OCI-LY7 (cell line): ENCODE data around the gene GRIP1. TPM values are rescaled to one million over a fixed set of nuclear protein-coding genes. Genes with fewer than 3 reads are reported as not detected.

Experiments
- BruUV-seq: library from RNA; stranded (reverse); fragments of 400-500 nt; replicated peaks from 2 replicates; lab custom pipeline; 2021; lab: Mats Ljungman, UMichigan
- CTCF ChIA-PET: fragments of 300-600 bp; sonication (Branson Sonifier 250); formaldehyde crosslinking; loops from one replicate; lab custom pipeline; 2022; ENCODE audit warnings: antibody characterized with exemption; ENCODE audit not compliant: unreplicated experiment; lab: Charles Lee
- POLR2A ChIA-PET: fragments of 300-600 bp; sonication (Branson Sonifier 250); formaldehyde crosslinking; loops from one replicate; lab custom pipeline; 2022; ENCODE audit warnings: antibody characterized with exemption; lab: Charles Lee
- DNase-seq: peaks from one replicate; pipeline ENCODE4 v3.0.0-alpha.2; 2015; ENCODE audit warnings: low spot score
- H2AFZ ChIP-seq: fragments of 200-600 bp; sonication (generic), shearing (Covaris generic); 2 replicates; pipeline ENCODE4 v1.6.1; 2014; ENCODE audit warnings: mild to moderate bottlenecking, antibody characterized with exemption, low read length, moderate library complexity
- H3K27ac ChIP-seq: fragments of 200-600 bp; sonication (generic); 2 replicates; pipeline ENCODE4 v1.5.1; 2014; ENCODE audit warnings: mixed run types, low read depth, mild to moderate bottlenecking, moderate library complexity, low read length, inconsistent platforms; ENCODE audit not compliant: poor library complexity, severe bottlenecking
- H3K36me3 ChIP-seq: fragments of 200-600 bp; sonication (generic); 2 replicates; pipeline ENCODE4 v1.6.1; 2014; ENCODE audit warnings: mild to moderate bottlenecking, antibody characterized with exemption, low read length, moderate library complexity, mixed read lengths; ENCODE audit not compliant: insufficient read depth
- H3K4me1 ChIP-seq: fragments of 200-600 bp; sonication (generic); 2 replicates; pipeline ENCODE4 v1.5.1; 2014; ENCODE audit warnings: mild to moderate bottlenecking, low read length; ENCODE audit not compliant: insufficient read depth, poor library complexity, severe bottlenecking
- H3K4me2 ChIP-seq: fragments of 200-600 bp; sonication (generic); 2 replicates; pipeline ENCODE4 v1.6.1; 2014; ENCODE audit warnings: mild to moderate bottlenecking, low read length
- H3K4me3 ChIP-seq: fragments of 200-600 bp; sonication (generic); 2 replicates; pipeline ENCODE4 v1.5.1; 2014; ENCODE audit warnings: mild to moderate bottlenecking, low read depth, low read length; ENCODE audit not compliant: poor library complexity, severe bottlenecking
- H3K79me2 ChIP-seq: fragments of 200-600 bp; sonication (generic); 2 replicates; pipeline ENCODE4 v1.6.1; 2016; ENCODE audit warnings: low read depth, mild to moderate bottlenecking, low read length, moderate library complexity, mixed read lengths; ENCODE audit not compliant: insufficient read depth
- H3K9me2 ChIP-seq: fragments of 200-600 bp; sonication (generic); 2 replicates; pipeline ENCODE4 v1.6.1; 2016; ENCODE audit warnings: mild to moderate bottlenecking, low read length, mixed read lengths; ENCODE audit not compliant: insufficient read depth
- H3K9me3 ChIP-seq: fragments of 200-600 bp; sonication (generic); 2 replicates; pipeline ENCODE4 v1.6.1; 2014; ENCODE audit warnings: mild to moderate bottlenecking, mixed run types, low read length, mixed read lengths
- H4K20me1 ChIP-seq: fragments of 200-600 bp; sonication (generic); 2 replicates; pipeline ENCODE4 v1.6.1; 2014; ENCODE audit warnings: mild to moderate bottlenecking, antibody characterized with exemption, low read length, moderate library complexity, mixed read lengths; ENCODE audit not compliant: insufficient read depth
- EZH2phosphoT487 ChIP-seq: fragments of 200-600 bp; sonication (generic); IDR thresholded peaks from 2 replicates; pipeline ENCODE4 v1.6.1; 2018; ENCODE audit warnings: low read depth, borderline replicate concordance, mild to moderate bottlenecking, mixed run types, antibody characterized with exemption, low read length, moderate library complexity, mixed read lengths
- intact Hi-C: fragments of 100-400 bp; cut with micrococcal nuclease; formaldehyde crosslinking; loops from one replicate; pipeline ENCODE4 v1.10.0; 2022; ENCODE audit not compliant: unreplicated experiment
- total RNA-seq, 2 experiments: library from RNA; depleted of rRNA in 1 of 2; stranded (reverse); fragments of >200 nt in 1 of 2; shearing (Covaris generic) in 1 of 2; gene quantifications; 2 replicates each; pipeline ENCODE4 v1.2.3, GENCODE V29; 2014 to 2022
- TF ChIP-seq, protein P1 (sequence below): fragments of 200-600 bp; sonication (generic); conservative IDR thresholded peaks from 2 replicates; pipeline ENCODE4 v1.5.1; 2014; ENCODE audit warnings: mild to moderate bottlenecking, antibody characterized with exemption, low read length, moderate library complexity, mixed read lengths

Gene GRIP1
- total RNA-seq, 2 experiments from 2014 or later = 4.1 to 7.6 TPM

DNA sequence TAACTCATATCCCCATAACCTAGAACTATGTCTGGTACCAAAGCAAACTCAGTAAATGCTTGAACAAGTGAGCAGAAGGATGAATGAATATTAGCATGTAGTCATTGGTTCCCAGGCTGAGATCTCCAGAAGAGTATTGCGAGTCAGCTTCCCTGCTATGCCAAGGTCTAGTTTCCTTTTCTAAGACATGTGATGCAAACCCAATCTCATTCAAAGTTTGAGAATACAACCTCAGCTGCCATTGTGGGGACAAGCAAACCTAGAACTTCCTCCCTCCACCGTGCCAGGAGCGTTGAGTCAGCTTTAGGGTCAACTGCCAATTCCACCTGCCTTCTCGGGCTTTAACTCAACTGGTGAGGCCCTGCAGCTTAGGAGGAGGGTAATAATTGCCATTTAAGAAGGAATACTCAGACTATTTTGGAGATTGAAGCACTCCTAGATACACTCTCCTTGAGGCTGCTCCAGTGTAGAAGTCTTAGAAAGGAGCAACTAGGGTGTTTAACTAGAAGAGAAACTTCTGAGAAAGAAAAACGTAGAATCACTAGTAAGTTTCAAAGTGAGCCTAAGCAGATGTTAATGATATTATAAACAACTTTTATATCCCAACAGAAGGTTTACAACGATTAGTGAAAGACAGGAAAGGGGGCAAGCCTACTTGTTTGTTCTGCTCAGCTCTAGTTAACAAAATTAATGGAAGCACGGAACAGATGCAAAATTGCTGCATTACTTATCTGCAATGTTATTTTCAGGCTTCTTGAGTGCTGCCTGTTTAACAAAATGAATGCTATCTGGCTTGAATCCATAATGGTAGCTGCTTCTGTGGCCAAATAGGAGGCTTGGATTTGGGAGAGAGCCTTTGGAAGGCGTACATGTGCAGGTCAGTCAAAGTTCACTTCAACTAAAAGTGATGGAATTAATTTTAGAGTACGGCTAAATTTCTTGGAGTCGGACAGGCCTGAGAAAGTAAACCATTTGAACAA, 279.7 kb downstream of the GRIP1 start:
- no peaks in the 10 kb centered on the region for H3K9me3 ChIP-seq
- DNase-seq = no peak
- POLR2A ChIA-PET = interaction anchor here (1.1 to 1.9 kb wide), 3 partner anchors 11 to 201 kb away, joined by 3 to 4 read pairs (median 4); no protein-coding TSS in a partner anchor
- CTCF ChIA-PET = no interaction called here
- no peaks in the 10 kb centered on the region for H3K79me2 ChIP-seq
- peaks cover 10% of the 10 kb centered on the region for H3K4me1 ChIP-seq
- intact Hi-C loops = no loop called here
- no peaks in the 10 kb centered on the region for H4K20me1 ChIP-seq
- H3K4me3 ChIP-seq = no peak overlapping the region
- no peaks in the 10 kb centered on the region for H3K9me2 ChIP-seq
- no peak overlapping the region for H3K27ac ChIP-seq
- H3K4me2 ChIP-seq = no peak overlapping the region
- BruUV-seq = no TSS peak
- TF ChIP-seq, protein P1, sequence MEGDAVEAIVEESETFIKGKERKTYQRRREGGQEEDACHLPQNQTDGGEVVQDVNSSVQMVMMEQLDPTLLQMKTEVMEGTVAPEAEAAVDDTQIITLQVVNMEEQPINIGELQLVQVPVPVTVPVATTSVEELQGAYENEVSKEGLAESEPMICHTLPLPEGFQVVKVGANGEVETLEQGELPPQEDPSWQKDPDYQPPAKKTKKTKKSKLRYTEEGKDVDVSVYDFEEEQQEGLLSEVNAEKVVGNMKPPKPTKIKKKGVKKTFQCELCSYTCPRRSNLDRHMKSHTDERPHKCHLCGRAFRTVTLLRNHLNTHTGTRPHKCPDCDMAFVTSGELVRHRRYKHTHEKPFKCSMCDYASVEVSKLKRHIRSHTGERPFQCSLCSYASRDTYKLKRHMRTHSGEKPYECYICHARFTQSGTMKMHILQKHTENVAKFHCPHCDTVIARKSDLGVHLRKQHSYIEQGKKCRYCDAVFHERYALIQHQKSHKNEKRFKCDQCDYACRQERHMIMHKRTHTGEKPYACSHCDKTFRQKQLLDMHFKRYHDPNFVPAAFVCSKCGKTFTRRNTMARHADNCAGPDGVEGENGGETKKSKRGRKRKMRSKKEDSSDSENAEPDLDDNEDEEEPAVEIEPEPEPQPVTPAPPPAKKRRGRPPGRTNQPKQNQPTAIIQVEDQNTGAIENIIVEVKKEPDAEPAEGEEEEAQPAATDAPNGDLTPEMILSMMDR = no peak
- no peak for TF ChIP-seq EZH2phosphoT487
- no peak overlapping the region for H2AFZ ChIP-seq
- no peaks in the 10 kb centered on the region for H3K36me3 ChIP-seq

DNA sequence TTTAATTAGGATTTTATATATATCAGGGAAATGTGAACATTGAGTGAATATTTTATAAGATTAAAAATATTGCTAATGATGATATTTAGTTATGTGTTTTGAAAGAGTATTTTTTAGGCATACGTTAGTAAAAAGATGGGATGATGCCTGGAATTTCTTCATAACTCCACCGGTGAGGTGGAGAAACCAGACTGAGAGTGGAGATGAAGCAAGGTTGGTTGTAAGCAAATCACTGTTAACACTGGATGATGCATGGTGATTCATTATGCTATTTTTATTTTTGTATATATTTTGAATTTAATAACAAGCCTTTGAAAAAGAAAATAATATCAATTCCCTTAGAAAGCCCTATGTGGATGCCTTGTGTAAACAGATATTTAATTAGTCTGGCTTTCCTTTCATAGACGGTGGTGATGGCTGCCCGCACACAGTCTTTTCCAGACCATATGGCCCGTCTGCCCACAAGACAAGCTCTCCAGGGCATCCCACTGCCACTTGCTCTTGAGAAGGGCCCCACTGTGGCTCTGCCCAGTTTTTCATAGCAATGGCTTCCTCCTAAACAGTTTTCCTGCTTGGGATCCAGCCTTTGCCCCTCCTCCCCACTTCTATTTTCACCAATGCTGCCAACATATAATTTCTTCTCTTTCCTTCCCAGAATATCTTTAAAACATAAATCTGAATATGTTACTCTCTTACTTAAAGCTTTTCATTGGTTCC, 281.1 kb downstream of the GRIP1 start:
- TF ChIP-seq EZH2phosphoT487 = no peak
- TF ChIP-seq, protein P1 = no peak
- no peak for DNase-seq
- Histone ChIP-seq H3K4me3 (no peak overlapping the region), H3K9me2 (no peaks in the 10 kb centered on the region), H3K4me2 (no peak overlapping the region), H2AFZ (no peak overlapping the region), H4K20me1 (no peaks in the 10 kb centered on the region), H3K9me3 (no peaks in the 10 kb centered on the region), H3K79me2 (no peaks in the 10 kb centered on the region), H3K36me3 (no peaks in the 10 kb centered on the region), H3K4me1 (no peaks in the 10 kb centered on the region), H3K27ac (no peak overlapping the region)
- BruUV-seq = no TSS peak
- ChIA-PET POLR2A (interaction anchor here (0.7 to 1.9 kb wide), 3 partner anchors 32 to 156 kb away, joined by 3 to 4 read pairs (median 3); no protein-coding TSS in a partner anchor), CTCF (interaction anchor here (0.9 kb wide), 1 partner anchor 9 kb away, joined by 3 read pairs; no protein-coding TSS in a partner anchor)
- intact Hi-C loops = no loop called here
